AG04449 (cell line): ENCODE results near the gene XRCC3.
A peak's percentile ranks its signal among the peaks of the same experiment; 100 is the strongest.

Source experiments
- CTCF ChIA-PET: fragments of 350-600 bp; formaldehyde crosslinking; extraction: SDS; loops from one replicate; lab custom pipeline; 2021; ENCODE audit warnings: antibody characterized with exemption; lab: Yijun Ruan, JAX
- POLR2A ChIA-PET: fragments of 400-600, 350-600 bp; formaldehyde crosslinking; extraction: SDS; loops from one replicate; lab custom pipeline; 2020; ENCODE audit warnings: antibody characterized with exemption, inconsistent platforms; lab: Yijun Ruan, JAX
- DNase-seq: peaks from one replicate; pipeline ENCODE4 v3.0.0-alpha.2; 2010; ENCODE audit warnings: low read depth, low spot score
- H3K4me3 ChIP-seq: 2 replicates; pipeline ENCODE4 v1.5.1; 2011; ENCODE audit warnings: low read depth, mild to moderate bottlenecking, control low read depth, low read length
- CTCF ChIP-seq: IDR thresholded peaks from one replicate; pipeline ENCODE4 v1.5.1; 2011; ENCODE audit warnings: mild to moderate bottlenecking, moderate library complexity, low read length, control low read depth, inconsistent platforms; ENCODE audit not compliant: insufficient read depth; ENCODE audit errors: missing control alignments

Gene XRCC3

GRCh38 chr14:103719751-103720150 is 4.5 kb upstream of the XRCC3 start:
- no peak overlapping the region for H3K4me3 ChIP-seq
- POLR2A ChIA-PET, result interaction anchor here (1.1 kb wide), 1 partner anchor 13 kb away, joined by 3 read pairs; no protein-coding TSS in a partner anchor
- no peak for TF ChIP-seq CTCF
- CTCF ChIA-PET, result no interaction called here
- DNase-seq, result no peak

GRCh38 chr14:103718572-103718971 is 3.3 kb upstream of the XRCC3 start:
- TF ChIP-seq CTCF, result no peak
- no peak overlapping the region for H3K4me3 ChIP-seq
- CTCF ChIA-PET, result interaction anchor here (0.9 kb wide), 2 partner anchors 105 to 202 kb away, joined by 3 to 4 read pairs; no protein-coding TSS in a partner anchor
- POLR2A ChIA-PET, result interaction anchor here (1.1 kb wide), 1 partner anchor 14 kb away, joined by 3 read pairs; no protein-coding TSS in a partner anchor
- no peak for DNase-seq

DNA sequence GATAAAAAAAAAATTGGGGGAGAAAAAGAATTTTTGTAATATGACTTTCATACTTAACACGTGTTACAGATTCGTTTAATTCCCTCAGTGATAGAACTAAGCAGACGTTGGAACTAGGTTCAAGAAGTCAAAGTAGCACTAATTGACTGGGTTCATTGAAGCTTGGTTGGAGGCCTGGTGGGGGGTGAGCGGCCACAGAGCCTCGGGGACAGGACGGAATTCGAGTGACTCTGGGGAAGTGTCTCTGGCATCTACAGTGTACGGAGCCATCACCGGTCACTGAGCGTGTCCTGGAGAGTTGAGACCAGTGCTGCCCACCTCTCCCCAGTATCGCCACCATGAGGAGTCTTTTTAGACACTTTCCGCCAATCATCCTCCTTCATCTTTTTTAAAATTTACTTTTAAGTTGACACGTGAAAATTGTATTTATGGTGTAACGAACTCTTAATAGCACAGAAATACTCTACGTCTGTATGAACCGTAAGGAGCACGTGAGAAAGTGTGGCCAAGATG is 1.7 kb upstream of the XRCC3 start:
- POLR2A ChIA-PET, result no interaction called here
- TF ChIP-seq CTCF, result no peak
- peak overlapping the region; percentile 64 for H3K4me3 ChIP-seq
- CTCF ChIA-PET, result interaction anchor here (1.3 kb wide), 1 partner anchor 92 kb away, joined by 3 read pairs; no protein-coding TSS in a partner anchor
- no peak for DNase-seq

DNA sequence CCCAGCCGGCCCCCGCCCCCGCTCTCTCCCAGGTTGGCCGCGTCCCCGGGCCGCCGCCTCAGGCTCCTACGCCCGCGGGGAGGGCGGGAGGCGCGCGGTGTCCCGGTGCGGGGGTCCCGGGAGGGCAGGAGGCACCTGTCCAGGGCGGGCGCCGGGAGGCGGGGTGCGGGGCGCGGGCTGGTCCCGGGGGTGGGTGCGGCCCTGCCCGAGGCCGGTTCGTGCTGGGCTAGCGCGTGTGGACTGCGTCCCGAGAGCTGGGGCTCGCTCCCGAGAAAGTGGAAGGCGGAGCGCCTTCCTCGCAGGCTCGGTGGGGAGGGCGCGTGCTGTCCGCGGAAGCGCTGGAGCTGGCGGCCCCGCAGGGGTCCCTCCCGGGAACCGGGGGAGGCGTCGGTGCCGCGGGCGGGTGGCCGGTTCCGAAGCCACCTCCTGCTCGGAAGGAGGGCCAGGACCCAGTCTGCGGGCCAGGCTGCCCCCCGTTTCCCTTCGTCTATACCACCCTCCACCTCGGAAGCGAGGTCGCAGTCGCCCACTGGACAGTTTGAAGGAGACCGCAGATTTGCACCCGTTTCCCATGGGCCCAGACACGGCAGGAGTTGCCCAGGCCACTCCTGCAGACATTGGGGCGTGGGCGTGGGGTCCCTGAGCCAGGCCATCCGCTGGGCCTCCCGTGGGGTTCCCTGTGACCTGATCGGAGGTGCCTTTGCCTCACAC is 995 bp upstream of the XRCC3 start:
- POLR2A ChIA-PET, result interaction anchor here (0.6 to 1.4 kb wide), 4 partner anchors 10 to 371 kb away, joined by 3 to 5 read pairs (median 3); no protein-coding TSS in a partner anchor
- CTCF ChIA-PET, result no interaction called here
- no peak for DNase-seq
- H3K4me3 ChIP-seq, result peak overlapping the region; percentile 64
- no peak for TF ChIP-seq CTCF

- TF ChIP-seq CTCF, result no peak
- POLR2A ChIA-PET, result interaction anchor here (0.6 to 0.7 kb wide), 2 partner anchors 10 to 11 kb away, joined by 3 read pairs; no protein-coding TSS in a partner anchor
- H3K4me3 ChIP-seq, result peak overlapping the region; percentile 64
- no peak for DNase-seq
- CTCF ChIA-PET, result no interaction called here
Measured at GRCh38 chr14:103714063-103714724, 1.1 kb downstream of the XRCC3 start.
